Osteocyte (in vitro differentiated cells): ENCODE measurements around the gene ABCC1. TPM values are rescaled to one million over a fixed set of nuclear protein-coding genes. Genes with fewer than 3 reads are reported as not detected.
"Not testable (repeated sequence)": the region's sequence is repeated elsewhere in the genome, so short reads cannot be mapped to it uniquely, and the experiment has no call there.

ENCODE experiments used
- DNase-seq: peaks from one replicate; pipeline ENCODE4 v3.0.0; 2021; ENCODE audit warnings: mixed read lengths; ENCODE audit not compliant: unreplicated experiment; ENCODE audit errors: extremely low spot score
- H3K27ac Mint-ChIP-seq: one replicate; pipeline ENCODE4 v1.8.0; 2021; ENCODE audit warnings: mild to moderate bottlenecking, mixed read lengths; ENCODE audit not compliant: unreplicated experiment
- H3K27me3 Mint-ChIP-seq: one replicate; pipeline ENCODE4 v1.8.0; 2021; ENCODE audit warnings: mixed read lengths; ENCODE audit not compliant: unreplicated experiment
- H3K36me3 Mint-ChIP-seq: one replicate; pipeline ENCODE4 v1.8.0; 2021; ENCODE audit warnings: mixed read lengths; ENCODE audit not compliant: unreplicated experiment
- H3K4me1 Mint-ChIP-seq: one replicate; pipeline ENCODE4 v1.8.0; 2021; ENCODE audit warnings: mixed read lengths; ENCODE audit not compliant: unreplicated experiment
- H3K4me3 Mint-ChIP-seq: one replicate; pipeline ENCODE4 v1.8.0; 2021; ENCODE audit warnings: mild to moderate bottlenecking, moderate library complexity, mixed read lengths; ENCODE audit not compliant: unreplicated experiment
- H3K9me3 Mint-ChIP-seq: one replicate; pipeline ENCODE4 v1.8.0; 2021; ENCODE audit warnings: mixed read lengths; ENCODE audit not compliant: unreplicated experiment
- CTCF ChIP-seq: fragments of 200-600 bp; sonication (generic); IDR thresholded peaks from 2 replicates; pipeline ENCODE4 v1.5.0; 2021; ENCODE audit warnings: antibody characterized with exemption, mild to moderate bottlenecking, moderate library complexity
- total RNA-seq: library from RNA; stranded (reverse); gene quantifications from 2 replicates; pipeline ENCODE4 v1.2.1, GENCODE V29; 2021

Gene ABCC1
- total RNA-seq, 1 donor from 2014 or later, result 256 TPM

GRCh38 chr16:16157166-16157565 is 207.8 kb downstream of the ABCC1 start:
- H3K36me3 Mint-ChIP-seq, result no peaks in the 10 kb centered on the region
- no peak overlapping the region for H3K27ac Mint-ChIP-seq
- H3K4me3 Mint-ChIP-seq, result no peak overlapping the region
- no peaks in the 10 kb centered on the region for H3K27me3 Mint-ChIP-seq
- peaks cover 15% of the 10 kb centered on the region for H3K9me3 Mint-ChIP-seq
- no peak for TF ChIP-seq CTCF
- no peak for DNase-seq
- no peaks in the 10 kb centered on the region for H3K4me1 Mint-ChIP-seq

- H3K9me3 Mint-ChIP-seq, result peaks cover 15% of the 10 kb centered on the region
- no peak overlapping the region for H3K4me3 Mint-ChIP-seq
- no peaks in the 10 kb centered on the region for H3K36me3 Mint-ChIP-seq
- no peak for DNase-seq
- no peaks in the 10 kb centered on the region for H3K27me3 Mint-ChIP-seq
- TF ChIP-seq CTCF, result no peak
- H3K4me1 Mint-ChIP-seq, result no peaks in the 10 kb centered on the region
- no peak overlapping the region for H3K27ac Mint-ChIP-seq
Measured at GRCh38 chr16:16158082-16158658, 208.8 kb downstream of the ABCC1 start.

GRCh38 chr16:16158741-16159374 is 209.4 kb downstream of the ABCC1 start:
- no peaks in the 10 kb centered on the region for H3K27me3 Mint-ChIP-seq
- TF ChIP-seq CTCF, result no peak
- H3K4me3 Mint-ChIP-seq, result no peak overlapping the region
- no peaks in the 10 kb centered on the region for H3K4me1 Mint-ChIP-seq
- H3K27ac Mint-ChIP-seq, result no peak overlapping the region
- DNase-seq, result no peak
- H3K36me3 Mint-ChIP-seq, result no peaks in the 10 kb centered on the region
- H3K9me3 Mint-ChIP-seq, result peaks cover 15% of the 10 kb centered on the region

GRCh38 chr16:16159662-16160061 is 210.2 kb downstream of the ABCC1 start:
- Mint-ChIP-seq H3K27me3 (no peaks in the 10 kb centered on the region), H3K4me3 (no peak overlapping the region), H3K27ac (no peak overlapping the region), H3K36me3 (no peaks in the 10 kb centered on the region), H3K4me1 (no peaks in the 10 kb centered on the region), H3K9me3 (peaks cover 15% of the 10 kb centered on the region)
- no peak for DNase-seq
- TF ChIP-seq CTCF, result no peak

GRCh38 chr16:16161319-16161718 is 211.9 kb downstream of the ABCC1 start:
- Mint-ChIP-seq H3K27me3 (no peaks in the 10 kb centered on the region), H3K9me3 (peaks cover 15% of the 10 kb centered on the region), H3K27ac (no peak overlapping the region), H3K4me3 (no peak overlapping the region), H3K4me1 (no peaks in the 10 kb centered on the region), H3K36me3 (no peaks in the 10 kb centered on the region)
- DNase-seq, result no peak
- no peak for TF ChIP-seq CTCF

GRCh38 chr16:16161840-16162239 is 212.4 kb downstream of the ABCC1 start:
- H3K9me3 Mint-ChIP-seq, result peaks cover 15% of the 10 kb centered on the region
- H3K27me3 Mint-ChIP-seq, H3K36me3 Mint-ChIP-seq, H3K4me1 Mint-ChIP-seq, H3K27ac Mint-ChIP-seq, DNase-seq, H3K4me3 Mint-ChIP-seq: not testable (repeated sequence)
